ENCODE measurements around the gene SLC4A7. TPM values are rescaled to one million over a fixed set of nuclear protein-coding genes. Genes with fewer than 3 reads are reported as not detected.

SLC4A7 gene
- total and polyA plus RNA-seq, 2 donors (not counting 1 experiment from before 2014, with no cell fraction given) = 9.4 to 46.9 TPM

DNA sequence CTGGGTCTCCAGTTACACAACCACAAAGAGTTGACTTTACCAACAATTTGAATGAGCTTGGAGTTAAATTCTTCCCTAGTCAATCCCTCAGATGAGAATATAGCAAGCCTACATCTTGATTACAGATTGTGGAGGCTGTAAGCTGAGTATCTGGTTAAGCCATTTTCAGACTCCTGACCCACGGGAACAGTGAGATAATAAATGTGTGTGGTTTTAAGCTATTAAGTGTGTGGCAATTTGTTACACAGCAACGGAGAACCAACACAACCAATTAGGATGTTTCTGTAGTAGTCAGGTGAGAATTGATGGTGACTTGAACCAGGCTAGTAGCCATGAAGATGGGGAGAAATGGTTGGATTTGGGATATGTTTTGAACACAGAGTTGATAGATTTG, 37.7 kb upstream of the SLC4A7 start:
- H3K4me2 ChIP-seq (replicated peaks; ENCODE audit: low read depth, low read length, poor library complexity, severe bottlenecking) = no peak overlapping the region

More for the DNA sequence above, 37.7 kb upstream of the SLC4A7 start:
- no peaks in the 10 kb centered on the region for H3K36me3 ChIP-seq (replicated peaks in 1 of 2; ENCODE audit: control extremely low read depth in 1 of 2, control insufficient read depth in 1 of 2, extremely low read depth in 1 of 2, insufficient read depth in 2 of 2, low read length in 1 of 2)
- H3K9me3 Mint-ChIP-seq (ENCODE audit: insufficient read depth) = no peaks in the 10 kb centered on the region
- DNase-seq (no peak), ATAC-seq (ENCODE audit: low read depth) (no peak)
- no peak overlapping the region for H3K4me3 ChIP-seq (ENCODE audit: control extremely low read depth in 1 of 5, extremely low read depth in 1 of 5, insufficient read depth in 1 of 5, low read depth in 2 of 5, low read length in 4 of 5)
- TF ChIP-seq CTCF (IDR thresholded peaks at IDR 0.05) = no peak
- no peak for TF ChIP-seq EZH2 (IDR thresholded peaks at IDR 0.05; ENCODE audit: borderline replicate concordance, insufficient read depth, low read depth, low read length, poor library complexity, severe bottlenecking)
- CTCF ChIA-PET = no interaction called here
- no peaks in the 10 kb centered on the region for H3K4me1 ChIP-seq (ENCODE audit: control insufficient read depth in 2 of 2, insufficient read depth in 2 of 2, low read length in 2 of 2)
- POLR2A ChIA-PET = interaction anchor here (1.0 kb wide), 1 partner anchor 37 kb away, joined by 3 read pairs; the partner anchor contains the start of gene SLC4A7
- no peaks in the 10 kb centered on the region for H3K79me2 ChIP-seq (ENCODE audit: control insufficient read depth, insufficient read depth, low read length)
- no peaks in the 10 kb centered on the region for H3K9me3 ChIP-seq (ENCODE audit: control extremely low read depth in 1 of 3, control insufficient read depth in 2 of 3, insufficient read depth in 1 of 3, low read length in 2 of 3)
- no peak overlapping the region for H3K9ac ChIP-seq (ENCODE audit: low read length)
- no peaks in the 10 kb centered on the region for H3K27me3 Mint-ChIP-seq
- H3K27ac Mint-ChIP-seq = no peak overlapping the region
- H2AFZ ChIP-seq (ENCODE audit: insufficient read depth, low read depth, low read length, poor library complexity, severe bottlenecking) = no peak overlapping the region
- intact Hi-C loops (cut with micrococcal nuclease) = no loop called here
- H3K4me3 Mint-ChIP-seq = no peak overlapping the region
- no peaks in the 10 kb centered on the region for H3K27me3 ChIP-seq (replicated peaks in 1 of 4; ENCODE audit: control extremely low read depth in 1 of 4, control insufficient read depth in 3 of 4, insufficient read depth in 4 of 4, low read length in 3 of 4)
- H3K27ac ChIP-seq (ENCODE audit: low read length in 2 of 2) = no peak overlapping the region
- 100% methylated on average over 2 of the region's 2 CpGs for WGBS (ENCODE audit: insufficient coverage)
- H4K20me1 ChIP-seq (ENCODE audit: control insufficient read depth, insufficient read depth, low read length, poor library complexity, severe bottlenecking) = no peaks in the 10 kb centered on the region
- peaks cover under 1% of the 10 kb centered on the region for H3K4me1 Mint-ChIP-seq
